LNCAP (cell line): ENCODE results near the gene CDH4.

Source experiments
- TF ChIP-seq, protein P1 (sequence below): fragments of 450-650 bp; IDR thresholded peaks from 2 replicates; pipeline ENCODE4 v1.5.1; 2017; ENCODE audit warnings: mild to moderate bottlenecking

The CDH4 gene

DNA sequence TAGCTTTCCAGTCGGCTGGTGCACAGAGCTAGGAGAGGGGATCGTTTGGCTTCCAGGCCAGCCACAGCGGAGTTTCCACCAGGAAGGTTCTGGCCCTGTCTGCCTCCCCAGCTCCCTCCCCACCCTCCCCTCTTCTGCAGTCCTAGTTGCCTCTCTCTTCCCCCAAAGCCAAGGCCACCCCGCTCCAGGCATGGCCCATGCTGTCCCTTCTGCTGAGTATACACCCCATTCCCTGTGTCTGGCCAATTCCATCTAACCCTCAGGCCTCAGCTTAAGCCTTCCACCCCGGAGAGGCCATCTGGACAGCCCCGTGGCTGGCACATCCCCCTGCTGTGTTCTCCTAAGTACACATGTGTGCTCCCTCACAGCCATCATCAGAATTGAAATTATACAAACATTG lies 167.4 kb downstream of the CDH4 start:
- TF ChIP-seq, protein P1, sequence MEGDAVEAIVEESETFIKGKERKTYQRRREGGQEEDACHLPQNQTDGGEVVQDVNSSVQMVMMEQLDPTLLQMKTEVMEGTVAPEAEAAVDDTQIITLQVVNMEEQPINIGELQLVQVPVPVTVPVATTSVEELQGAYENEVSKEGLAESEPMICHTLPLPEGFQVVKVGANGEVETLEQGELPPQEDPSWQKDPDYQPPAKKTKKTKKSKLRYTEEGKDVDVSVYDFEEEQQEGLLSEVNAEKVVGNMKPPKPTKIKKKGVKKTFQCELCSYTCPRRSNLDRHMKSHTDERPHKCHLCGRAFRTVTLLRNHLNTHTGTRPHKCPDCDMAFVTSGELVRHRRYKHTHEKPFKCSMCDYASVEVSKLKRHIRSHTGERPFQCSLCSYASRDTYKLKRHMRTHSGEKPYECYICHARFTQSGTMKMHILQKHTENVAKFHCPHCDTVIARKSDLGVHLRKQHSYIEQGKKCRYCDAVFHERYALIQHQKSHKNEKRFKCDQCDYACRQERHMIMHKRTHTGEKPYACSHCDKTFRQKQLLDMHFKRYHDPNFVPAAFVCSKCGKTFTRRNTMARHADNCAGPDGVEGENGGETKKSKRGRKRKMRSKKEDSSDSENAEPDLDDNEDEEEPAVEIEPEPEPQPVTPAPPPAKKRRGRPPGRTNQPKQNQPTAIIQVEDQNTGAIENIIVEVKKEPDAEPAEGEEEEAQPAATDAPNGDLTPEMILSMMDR, result no peak

DNA sequence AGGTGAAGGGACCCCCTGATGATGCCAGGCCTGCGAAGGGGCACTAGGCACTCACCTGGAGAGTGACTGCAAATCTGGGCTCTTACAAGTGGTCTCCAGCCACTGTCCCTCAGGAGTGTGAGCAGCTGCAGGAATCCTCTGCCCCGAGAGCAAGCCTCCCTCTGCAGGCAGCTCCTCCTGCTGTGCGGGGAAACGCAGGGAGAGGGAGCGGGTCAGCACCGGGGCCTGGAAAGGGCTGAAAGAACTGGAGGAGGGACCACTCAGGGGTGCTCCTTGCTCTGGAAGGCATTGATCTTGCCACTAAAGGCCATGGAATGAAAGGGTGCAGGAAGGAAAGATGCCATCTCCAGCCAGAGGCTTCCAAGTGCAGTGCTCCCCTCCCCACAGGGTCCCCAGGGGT lies 168.0 kb downstream of the CDH4 start:
- TF ChIP-seq, protein P1, result no peak

DNA sequence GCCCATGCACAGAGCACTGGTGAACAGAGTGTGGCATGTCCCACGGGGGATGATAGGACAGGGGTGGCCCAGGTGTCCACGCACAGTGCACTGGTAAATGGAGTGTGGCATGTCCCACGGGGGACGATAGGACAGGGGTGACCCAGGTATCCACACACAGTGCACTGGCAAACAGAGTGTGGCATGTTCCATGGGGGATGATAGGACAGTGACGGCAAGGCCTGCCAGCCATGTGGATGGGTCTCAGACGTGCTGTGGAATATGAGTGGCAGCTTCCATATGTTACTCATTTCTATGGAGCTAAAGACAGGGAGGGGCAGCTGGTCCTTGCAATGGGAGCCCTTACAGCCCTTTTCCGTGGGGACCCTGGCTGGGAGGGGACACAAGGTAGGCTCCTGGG lies 168.7 kb downstream of the CDH4 start:
- TF ChIP-seq, protein P1, result no peak

DNA sequence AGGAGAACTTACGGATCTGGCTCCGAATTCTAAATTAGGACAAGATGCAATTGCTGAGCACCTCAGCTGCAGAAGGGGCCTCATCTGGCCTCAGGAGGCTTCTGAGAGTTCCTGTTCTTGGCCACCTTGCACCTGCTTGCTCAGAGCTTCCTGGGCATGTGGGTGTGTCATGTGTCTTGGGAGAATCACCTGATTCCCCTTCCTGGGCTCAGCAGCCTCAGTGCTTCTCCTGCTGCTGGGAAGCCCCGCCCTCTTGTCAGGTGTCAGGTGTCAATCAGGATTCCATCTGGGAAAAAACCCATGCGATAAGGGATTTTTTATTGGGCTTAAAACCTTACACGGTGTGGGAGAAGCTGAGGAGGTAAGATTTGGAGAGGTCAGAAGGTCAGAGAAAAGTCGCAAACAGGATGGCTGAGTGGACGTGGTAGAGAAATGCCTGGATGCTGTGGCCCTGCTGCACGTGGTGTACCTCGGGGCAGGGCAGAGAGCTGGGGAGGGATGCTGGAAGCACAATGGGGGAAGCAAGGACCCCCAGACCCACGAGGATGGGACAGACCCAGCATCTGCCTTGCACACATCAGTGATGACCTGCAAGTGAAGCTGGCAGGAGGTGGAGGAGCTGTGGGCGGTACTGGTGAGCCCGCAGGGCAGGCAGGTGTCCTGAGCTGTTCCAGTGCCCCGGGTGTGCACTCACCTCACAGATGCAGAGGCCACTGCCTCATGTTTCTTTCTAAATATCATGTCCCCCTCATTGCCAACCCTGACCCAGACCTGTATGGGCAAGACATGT lies 170.8 kb downstream of the CDH4 start:
- TF ChIP-seq, protein P1, result no peak

DNA sequence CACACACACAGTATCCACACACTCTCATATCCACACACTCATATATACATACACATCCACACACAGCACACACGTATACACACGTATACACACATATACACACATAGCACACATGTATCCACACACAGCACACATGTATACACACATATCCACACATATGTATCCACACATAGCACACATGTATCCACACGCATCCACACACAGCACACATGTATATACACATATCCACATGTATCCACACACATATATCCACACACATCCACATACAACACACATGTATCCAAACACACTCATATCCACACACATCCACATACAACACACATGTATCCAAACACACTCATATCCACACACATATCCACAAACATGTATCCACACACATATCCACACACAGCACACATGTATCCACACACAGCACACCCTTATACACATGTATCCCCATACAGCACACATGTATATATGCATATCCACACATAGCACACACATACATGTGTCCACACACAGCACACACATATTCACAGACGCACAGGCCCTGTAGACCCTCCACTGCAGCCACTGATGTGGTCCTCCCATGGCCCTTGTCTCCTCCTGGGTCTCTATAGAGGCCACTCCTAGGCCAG lies 172.1 kb downstream of the CDH4 start:
- TF ChIP-seq, protein P1, result no peak

DNA sequence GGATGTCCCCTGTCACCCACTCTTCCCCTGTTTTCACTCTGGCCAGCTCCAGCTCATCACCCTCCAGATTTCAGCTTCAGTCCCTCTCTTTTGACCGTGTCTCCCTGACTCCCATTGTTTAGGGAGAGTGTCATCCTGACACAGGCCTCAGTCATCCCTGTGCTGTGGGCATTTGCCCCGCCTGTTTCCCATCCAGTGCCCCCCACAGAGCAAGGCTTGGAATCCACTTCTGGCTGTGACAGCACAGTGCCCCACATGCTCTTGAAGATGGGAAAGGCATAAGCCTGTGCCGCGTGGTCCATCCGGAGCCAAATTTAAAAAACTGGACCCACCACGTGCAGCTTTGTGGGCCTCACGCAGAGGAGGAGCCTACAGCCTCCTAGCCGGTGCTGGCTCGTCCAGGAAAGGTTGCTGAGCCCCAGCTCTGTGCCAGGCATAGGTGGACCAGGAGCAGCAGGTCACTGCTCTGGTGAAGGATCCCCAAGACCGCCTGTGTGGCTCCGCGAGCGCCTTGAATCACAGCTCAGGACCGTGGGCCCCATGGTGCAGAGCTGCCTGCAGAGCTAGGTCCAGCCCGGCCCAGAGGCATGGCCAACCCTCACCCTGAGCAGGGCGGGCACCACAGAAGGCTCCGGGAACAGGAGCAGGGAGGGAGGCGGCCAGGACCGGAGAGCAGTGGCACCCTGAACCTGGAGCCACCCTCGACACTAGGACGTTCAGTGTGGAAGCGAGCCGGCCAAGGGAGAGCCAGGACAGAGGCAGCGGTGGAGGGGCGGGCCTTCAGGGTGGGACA lies 172.8 kb downstream of the CDH4 start:
- TF ChIP-seq, protein P1, result no peak

DNA sequence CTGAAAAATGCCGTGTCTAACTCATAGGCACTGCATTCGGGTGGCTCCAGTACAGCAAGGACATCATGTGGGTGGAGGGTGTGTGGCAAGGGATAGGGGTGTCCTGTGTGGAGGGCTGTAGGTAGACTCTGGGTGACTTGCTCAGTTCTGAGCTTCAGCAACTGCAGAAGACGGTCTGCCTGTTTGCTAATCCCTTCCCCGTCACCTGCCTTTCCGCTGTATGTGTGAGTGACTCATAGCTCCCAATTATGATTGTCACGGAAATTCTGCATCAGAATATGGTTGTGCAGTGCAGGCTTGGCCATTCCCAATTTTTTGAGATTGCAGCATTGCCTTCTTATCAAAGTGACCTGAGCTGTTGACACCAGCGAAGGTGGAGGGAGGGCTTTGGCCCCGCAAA lies 174.3 kb downstream of the CDH4 start:
- TF ChIP-seq, protein P1, result no peak
